ENCODE data around the gene CUL3.

- TF ChIP-seq, protein P1, sequence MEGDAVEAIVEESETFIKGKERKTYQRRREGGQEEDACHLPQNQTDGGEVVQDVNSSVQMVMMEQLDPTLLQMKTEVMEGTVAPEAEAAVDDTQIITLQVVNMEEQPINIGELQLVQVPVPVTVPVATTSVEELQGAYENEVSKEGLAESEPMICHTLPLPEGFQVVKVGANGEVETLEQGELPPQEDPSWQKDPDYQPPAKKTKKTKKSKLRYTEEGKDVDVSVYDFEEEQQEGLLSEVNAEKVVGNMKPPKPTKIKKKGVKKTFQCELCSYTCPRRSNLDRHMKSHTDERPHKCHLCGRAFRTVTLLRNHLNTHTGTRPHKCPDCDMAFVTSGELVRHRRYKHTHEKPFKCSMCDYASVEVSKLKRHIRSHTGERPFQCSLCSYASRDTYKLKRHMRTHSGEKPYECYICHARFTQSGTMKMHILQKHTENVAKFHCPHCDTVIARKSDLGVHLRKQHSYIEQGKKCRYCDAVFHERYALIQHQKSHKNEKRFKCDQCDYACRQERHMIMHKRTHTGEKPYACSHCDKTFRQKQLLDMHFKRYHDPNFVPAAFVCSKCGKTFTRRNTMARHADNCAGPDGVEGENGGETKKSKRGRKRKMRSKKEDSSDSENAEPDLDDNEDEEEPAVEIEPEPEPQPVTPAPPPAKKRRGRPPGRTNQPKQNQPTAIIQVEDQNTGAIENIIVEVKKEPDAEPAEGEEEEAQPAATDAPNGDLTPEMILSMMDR (IDR thresholded peaks at IDR 0.05): no peak
- TF ChIP-seq POLR2AphosphoS5 (IDR thresholded peaks at IDR 0.05; ENCODE audit: low read depth, low read length) (no peak), TCF7L2 (IDR thresholded peaks at IDR 0.05; ENCODE audit: low read depth, low read length) (no peak)
Measured at GRCh38 chr2:224434618-224435017, 150.5 kb downstream of the CUL3 start.
